CD4-positive, alpha-beta memory T cell (primary cell): ENCODE results near the gene FANCC. TPM values are rescaled to one million over a fixed set of nuclear protein-coding genes. Genes with fewer than 3 reads are reported as not detected.

ENCODE experiments used
- CTCF ChIA-PET: fragments of 350-600 bp; sonication (Branson Sonifier 250); formaldehyde crosslinking; loops from one replicate; lab custom pipeline; 2021; ENCODE audit warnings: inconsistent platforms; ENCODE audit not compliant: partially characterized antibody; lab: Charles Lee
- POLR2A ChIA-PET: fragments of 350-600 bp; sonication (Branson Sonifier 250); formaldehyde crosslinking; loops from one replicate; lab custom pipeline; 2021; ENCODE audit not compliant: partially characterized antibody; lab: Charles Lee
- DNase-seq, 5 donors: peaks; one replicate each; pipeline versions ENCODE4 v3.0.0 to v3.0.0-alpha.2; 2020 to 2022; ENCODE audit warnings: mixed read lengths in 1 of 5
- H3K27ac ChIP-seq: one replicate; pipeline ENCODE4 v1.7.0; 2013; ENCODE audit warnings: low read depth, low read length
- H3K27me3 ChIP-seq: 2 replicates; pipeline ENCODE4 v1.7.0; 2013; ENCODE audit warnings: mild to moderate bottlenecking, low read length, moderate library complexity; ENCODE audit not compliant: insufficient read depth
- H3K36me3 ChIP-seq: 2 replicates; pipeline ENCODE4 v1.7.0; 2013; ENCODE audit warnings: mild to moderate bottlenecking, low read length, moderate library complexity; ENCODE audit not compliant: insufficient read depth
- H3K4me1 ChIP-seq: 2 replicates; pipeline ENCODE4 v1.7.0; 2013; ENCODE audit warnings: mild to moderate bottlenecking, low read length, moderate library complexity; ENCODE audit not compliant: insufficient read depth
- H3K4me3 ChIP-seq, 2 donors: one replicate each; pipeline ENCODE4 v1.7.0; 2013; ENCODE audit warnings: low read length in 2 of 2, mild to moderate bottlenecking in 1 of 2
- H3K9me3 ChIP-seq, 2 donors: one replicate each; pipeline ENCODE4 v1.7.0; 2013; ENCODE audit warnings: low read length in 2 of 2, control low read depth in 1 of 2; ENCODE audit not compliant: control insufficient read depth in 1 of 2
- H3K27ac Mint-ChIP-seq, 7 donors: one replicate each; pipeline ENCODE4 v1.8.0; 2020 to 2021; ENCODE audit warnings: mixed read lengths in 7 of 7, mild to moderate bottlenecking in 6 of 7, inconsistent platforms in 3 of 7, moderate library complexity in 3 of 7
- H3K27me3 Mint-ChIP-seq, 2 donors: one replicate each; pipeline ENCODE4 v1.8.0; 2020 to 2021; ENCODE audit warnings: mixed read lengths in 2 of 2
- H3K36me3 Mint-ChIP-seq, 2 donors: one replicate each; pipeline ENCODE4 v1.8.0; 2020 to 2021; ENCODE audit warnings: mixed read lengths in 2 of 2, inconsistent platforms in 1 of 2, mild to moderate bottlenecking in 1 of 2
- H3K4me1 Mint-ChIP-seq, 4 donors: one replicate each; pipeline ENCODE4 v1.8.0; 2020 to 2021; ENCODE audit warnings: mixed read lengths in 4 of 4, mild to moderate bottlenecking in 1 of 4
- H3K4me3 Mint-ChIP-seq, 8 donors: one replicate each; pipeline ENCODE4 v1.8.0; 2020 to 2021; ENCODE audit warnings: mixed read lengths in 8 of 8, mild to moderate bottlenecking in 7 of 8, moderate library complexity in 6 of 8, inconsistent platforms in 3 of 8
- H3K9me3 Mint-ChIP-seq, 8 donors: one replicate each; pipeline ENCODE4 v1.8.0; 2020 to 2021; ENCODE audit warnings: mixed read lengths in 8 of 8, mild to moderate bottlenecking in 5 of 8, inconsistent platforms in 3 of 8, moderate library complexity in 1 of 8
- intact Hi-C: fragments of 100-400 bp; cut with micrococcal nuclease; formaldehyde crosslinking; loops from one replicate; pipeline ENCODE4 v1.15.1; 2023
- polyA plus RNA-seq, 2 donors: library from polyadenylated mRNA; unstranded; fragments of 300-500 nt; fragmentation: Illumina TruSeq; gene quantifications; one replicate each; pipeline ENCODE4 v1.2.3, GENCODE V29; 2021
- total RNA-seq, 2 experiments: library from RNA; stranded (reverse); gene quantifications; one replicate each; pipeline ENCODE4 v1.2.3, GENCODE V29; 2021

The FANCC gene
- total and polyA plus RNA-seq, 4 experiments from 2014 or later, result 0.77 to 4.9 (median 3.6) TPM

DNA sequence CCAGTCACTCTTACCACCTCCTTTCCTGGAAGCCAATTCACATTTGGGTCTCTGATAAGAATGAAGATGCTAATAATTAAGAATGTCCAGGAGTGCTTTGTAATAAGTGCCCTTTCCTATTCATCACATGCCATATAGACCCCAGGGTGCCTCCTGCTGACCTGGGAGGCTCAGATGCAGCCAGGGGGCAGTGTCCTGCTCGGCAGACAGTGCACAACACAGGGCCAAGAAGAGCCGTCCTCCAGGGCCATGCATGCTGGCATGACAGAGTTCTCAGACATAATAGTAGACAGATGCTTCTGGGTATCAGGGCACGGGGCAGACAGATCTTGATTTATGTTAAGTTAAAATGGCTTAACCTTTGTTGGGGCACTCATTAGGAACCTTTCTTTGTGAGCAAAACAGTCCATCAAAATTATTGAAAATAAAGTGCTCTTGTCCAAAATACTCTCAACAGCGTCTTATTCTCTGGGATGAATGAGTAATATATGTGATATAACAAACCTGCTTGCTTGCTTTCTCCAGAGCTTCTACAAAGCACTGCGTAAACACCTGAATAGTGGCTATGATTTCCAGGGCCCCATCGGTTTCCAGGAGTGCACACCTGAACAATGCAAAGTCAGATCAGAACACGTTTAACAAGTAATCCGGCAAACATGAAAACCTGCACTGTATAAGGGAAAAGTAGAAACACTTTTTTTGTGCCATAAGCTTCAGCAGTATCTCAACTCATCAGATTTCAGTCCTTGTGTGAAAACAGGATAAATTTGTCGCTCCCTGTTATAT, 192.7 kb downstream of the FANCC start:
- H3K4me1 Mint-ChIP-seq, result peaks cover 0 to 2% (median 0%) of the 10 kb centered on the region in 4 donors
- H3K4me1 ChIP-seq, result peaks cover 4% of the 10 kb centered on the region
- H3K9me3 ChIP-seq, result no peaks in the 10 kb centered on the region
- ChIA-PET CTCF (interaction anchor here (1.4 to 10.7 kb wide), 5 partner anchors 8 to 455 kb away, joined by 4 to 385 read pairs (median 127); no protein-coding TSS in a partner anchor), POLR2A (no interaction called here)
- H3K36me3 ChIP-seq, result no peaks in the 10 kb centered on the region
- no peaks in the 10 kb centered on the region for H3K27me3 ChIP-seq
- H3K9me3 Mint-ChIP-seq, result no peaks in the 10 kb centered on the region
- DNase-seq, result no peak
- H3K27ac Mint-ChIP-seq, result no peak overlapping the region
- no peak overlapping the region for H3K4me3 ChIP-seq
- no peak overlapping the region for H3K27ac ChIP-seq
- no peaks in the 10 kb centered on the region for H3K36me3 Mint-ChIP-seq
- no peaks in the 10 kb centered on the region for H3K27me3 Mint-ChIP-seq
- H3K4me3 Mint-ChIP-seq, result no peak overlapping the region
- intact Hi-C loops, result no loop called here

DNA sequence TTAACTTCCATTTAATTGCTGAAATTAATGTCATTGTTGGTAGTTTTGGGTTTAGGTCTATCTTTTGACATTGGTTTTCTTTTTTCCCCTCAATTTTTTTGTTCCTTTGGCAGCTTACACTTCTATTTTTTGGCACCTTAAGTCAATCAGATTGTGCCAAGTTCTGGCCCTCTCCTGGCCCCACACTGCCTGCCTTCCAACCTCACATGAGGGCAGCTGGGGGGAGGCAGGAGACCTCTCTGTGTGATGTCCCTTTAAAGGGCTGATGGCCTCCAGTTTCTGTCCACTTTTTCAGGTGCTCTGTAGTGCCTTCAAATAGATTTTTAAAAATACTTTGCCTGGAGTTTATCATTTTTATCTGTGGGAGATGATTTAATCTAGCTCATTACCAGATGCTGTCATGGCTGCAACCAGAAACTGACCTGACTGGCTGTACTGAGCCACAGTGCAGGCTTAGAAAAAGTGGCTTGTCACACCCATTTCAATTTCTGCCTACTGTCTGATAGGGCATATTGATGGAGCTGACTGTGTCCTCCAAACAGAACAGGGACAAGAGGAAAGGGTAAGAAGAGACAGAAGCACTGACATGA, 196.6 kb downstream of the FANCC start:
- CTCF ChIA-PET, result interaction anchor here (1.6 to 2.7 kb wide), 2 partner anchors 10 to 452 kb away, joined by 4 to 11 read pairs; no protein-coding TSS in a partner anchor
- no peaks in the 10 kb centered on the region for H3K27me3 ChIP-seq
- no peak overlapping the region for H3K27ac ChIP-seq
- POLR2A ChIA-PET, result no interaction called here
- H3K9me3 ChIP-seq, result no peaks in the 10 kb centered on the region
- Mint-ChIP-seq H3K36me3 (no peaks in the 10 kb centered on the region), H3K27ac (no peak overlapping the region), H3K4me3 (no peak overlapping the region), H3K27me3 (no peaks in the 10 kb centered on the region), H3K9me3 (no peaks in the 10 kb centered on the region), H3K4me1 (no peaks in the 10 kb centered on the region)
- no peak overlapping the region for H3K4me3 ChIP-seq
- H3K4me1 ChIP-seq, result no peaks in the 10 kb centered on the region
- intact Hi-C loops, result no loop called here
- no peaks in the 10 kb centered on the region for H3K36me3 ChIP-seq
- no peak for DNase-seq

DNA sequence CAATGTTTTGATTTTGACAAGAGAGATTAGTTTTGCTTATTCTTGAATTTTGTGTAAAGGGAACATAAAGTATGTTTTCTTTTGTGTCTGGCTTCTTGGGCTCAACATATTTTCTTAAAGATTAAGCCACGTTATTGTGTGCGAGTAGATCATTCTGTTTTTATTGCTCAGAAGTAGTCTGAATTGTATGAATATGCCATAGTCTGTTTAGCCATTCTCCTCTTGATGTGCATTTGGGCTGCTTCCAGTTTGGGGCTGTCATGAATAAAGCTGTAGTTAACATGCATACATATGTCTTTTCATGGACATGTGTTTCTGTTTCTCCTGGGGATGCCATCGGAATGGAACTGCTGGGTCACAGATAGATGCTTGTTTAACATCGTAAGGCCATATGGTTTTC, 198.9 kb downstream of the FANCC start:
- Mint-ChIP-seq H3K36me3 (no peaks in the 10 kb centered on the region), H3K27ac (no peak overlapping the region), H3K4me1 (no peaks in the 10 kb centered on the region), H3K9me3 (no peaks in the 10 kb centered on the region), H3K27me3 (no peaks in the 10 kb centered on the region), H3K4me3 (no peak overlapping the region)
- POLR2A ChIA-PET, result no interaction called here
- H3K4me3 ChIP-seq, result no peak overlapping the region
- H3K27ac ChIP-seq, result no peak overlapping the region
- DNase-seq, result no peak
- no peaks in the 10 kb centered on the region for H3K36me3 ChIP-seq
- intact Hi-C loops, result no loop called here
- CTCF ChIA-PET, result interaction anchor here (5.7 kb wide), 1 partner anchor 10 kb away, joined by 55 read pairs; no protein-coding TSS in a partner anchor
- no peaks in the 10 kb centered on the region for H3K9me3 ChIP-seq
- H3K4me1 ChIP-seq, result no peaks in the 10 kb centered on the region
- no peaks in the 10 kb centered on the region for H3K27me3 ChIP-seq

DNA sequence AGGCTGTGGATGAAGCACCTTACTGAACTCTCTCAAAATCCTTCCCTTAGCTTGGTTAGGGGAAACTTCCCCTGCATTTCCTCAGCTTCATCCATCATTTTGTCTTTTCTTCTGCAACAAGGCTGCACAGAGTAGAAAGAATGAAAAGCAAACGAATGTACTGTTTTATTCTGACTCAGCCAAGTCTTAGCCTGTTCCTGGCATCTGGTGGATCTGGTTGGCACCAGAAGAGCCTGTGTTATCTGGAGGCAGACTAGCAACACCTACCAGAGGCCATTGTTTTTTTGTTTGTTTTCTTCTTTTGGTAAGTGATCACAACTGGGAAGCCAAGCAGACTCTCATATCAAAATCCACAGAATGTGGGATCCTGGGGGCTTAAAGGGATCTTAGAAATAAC, 200.7 kb downstream of the FANCC start:
- Histone ChIP-seq H3K4me1 (no peaks in the 10 kb centered on the region), H3K27ac (no peak overlapping the region), H3K36me3 (no peaks in the 10 kb centered on the region), H3K9me3 (no peaks in the 10 kb centered on the region), H3K27me3 (no peaks in the 10 kb centered on the region), H3K4me3 (no peak overlapping the region)
- ChIA-PET POLR2A (no interaction called here), CTCF (interaction anchor here (5.7 kb wide), 1 partner anchor 12 kb away, joined by 55 read pairs; no protein-coding TSS in a partner anchor)
- no peak overlapping the region for H3K4me3 Mint-ChIP-seq
- intact Hi-C loops, result no loop called here
- peaks cover 0 to 6% of the 10 kb centered on the region in 2 donors for H3K36me3 Mint-ChIP-seq
- H3K9me3 Mint-ChIP-seq, result peaks cover 0 to under 1% (median 0%) of the 10 kb centered on the region in 8 donors
- DNase-seq, result no peak
- no peaks in the 10 kb centered on the region for H3K27me3 Mint-ChIP-seq
- no peak overlapping the region for H3K27ac Mint-ChIP-seq
- no peaks in the 10 kb centered on the region for H3K4me1 Mint-ChIP-seq

DNA sequence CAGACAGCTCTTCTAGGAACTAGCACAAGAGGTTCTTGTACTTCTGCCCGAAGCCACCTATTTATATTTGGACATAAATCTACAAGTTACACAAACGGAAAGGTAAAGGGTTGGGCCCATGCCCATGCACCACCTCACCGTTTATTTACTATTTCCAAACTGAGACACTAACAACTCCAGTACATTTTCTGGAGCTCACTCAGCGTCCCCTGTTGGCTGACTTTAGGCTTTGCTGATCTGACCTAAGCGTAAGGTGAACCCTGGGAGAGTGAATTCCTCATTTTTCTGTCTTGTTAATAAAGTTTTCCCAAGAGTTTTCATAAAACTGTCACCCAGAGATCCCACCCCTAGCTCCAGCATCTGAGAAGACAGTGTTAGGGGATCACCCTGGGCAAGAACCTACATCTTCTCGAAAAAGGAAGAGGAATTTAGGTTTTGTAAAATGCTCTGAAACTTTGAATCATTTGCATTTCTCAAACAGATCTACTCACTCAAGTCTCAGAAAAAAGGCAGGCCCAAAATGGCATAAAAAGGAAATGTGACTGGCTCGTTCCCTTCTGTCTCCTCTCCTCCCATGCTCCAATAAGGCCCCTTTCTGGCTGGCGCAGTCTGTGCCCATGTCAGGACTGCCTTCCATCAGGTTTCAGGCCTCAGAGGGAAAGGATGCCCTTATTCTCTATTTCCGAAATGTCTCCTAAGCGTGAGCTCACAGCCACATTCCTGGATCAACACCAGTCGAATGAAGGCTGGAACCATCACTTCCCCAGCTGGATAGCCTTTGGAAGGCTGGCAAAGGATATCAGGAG, 201.3 kb downstream of the FANCC start:
- Histone ChIP-seq H3K9me3 (no peaks in the 10 kb centered on the region), H3K4me3 (no peak overlapping the region), H3K27ac (no peak overlapping the region), H3K36me3 (no peaks in the 10 kb centered on the region), H3K27me3 (no peaks in the 10 kb centered on the region), H3K4me1 (no peaks in the 10 kb centered on the region)
- intact Hi-C loops, result no loop called here
- ChIA-PET POLR2A (no interaction called here), CTCF (interaction anchor here (5.7 kb wide), 1 partner anchor 13 kb away, joined by 55 read pairs; no protein-coding TSS in a partner anchor)
- Mint-ChIP-seq H3K9me3 (peaks cover 0 to 2% (median 0%) of the 10 kb centered on the region in 8 donors), H3K4me1 (no peaks in the 10 kb centered on the region), H3K4me3 (no peak overlapping the region), H3K27me3 (no peaks in the 10 kb centered on the region), H3K27ac (no peak overlapping the region), H3K36me3 (peaks cover 0 to 6% of the 10 kb centered on the region in 2 donors)
- DNase-seq, result no peak

DNA sequence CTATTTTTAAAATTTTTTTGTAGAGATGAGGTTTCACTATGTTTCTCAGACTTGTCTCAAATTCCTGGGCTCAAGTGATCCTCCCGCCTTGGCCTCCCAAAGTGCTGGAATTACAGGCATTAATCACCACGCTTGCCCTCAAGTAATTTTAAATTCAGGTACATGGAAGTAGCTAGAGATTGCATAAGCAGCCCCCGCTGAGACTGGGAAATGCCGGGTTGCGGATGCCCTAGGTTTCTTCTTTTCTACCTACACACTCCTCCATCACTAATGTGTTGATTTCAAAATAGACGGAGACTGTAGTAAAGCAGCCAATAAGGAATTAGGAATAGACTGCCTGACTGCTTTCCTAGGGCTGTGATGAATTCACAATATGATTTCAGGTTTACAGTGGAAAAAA, 202.4 kb downstream of the FANCC start:
- CTCF ChIA-PET, result interaction anchor here (5.7 kb wide), 1 partner anchor 14 kb away, joined by 55 read pairs; no protein-coding TSS in a partner anchor
- Mint-ChIP-seq H3K27me3 (no peaks in the 10 kb centered on the region), H3K36me3 (peaks cover 0 to 6% of the 10 kb centered on the region in 2 donors), H3K27ac (no peak overlapping the region), H3K9me3 (peaks cover 0 to 2% (median 0%) of the 10 kb centered on the region in 8 donors), H3K4me1 (no peaks in the 10 kb centered on the region), H3K4me3 (no peak overlapping the region)
- DNase-seq, result no peak
- H3K4me3 ChIP-seq, result no peak overlapping the region
- H3K9me3 ChIP-seq, result no peaks in the 10 kb centered on the region
- no peaks in the 10 kb centered on the region for H3K36me3 ChIP-seq
- H3K27ac ChIP-seq, result no peak overlapping the region
- intact Hi-C loops, result no loop called here
- H3K27me3 ChIP-seq, result no peaks in the 10 kb centered on the region
- POLR2A ChIA-PET, result no interaction called here
- no peaks in the 10 kb centered on the region for H3K4me1 ChIP-seq
